Esophagus squamous epithelium (tissue), 4 donors: ENCODE results near the gene ATP8A2.

ENCODE experiments used
- CTCF ChIP-seq, 6 experiments: fragments of 450-650 bp in 4 of 6; fragments of 200-600 bp in 2 of 6; sonication (generic) in 2 of 6; IDR thresholded peaks; one replicate each; pipeline ENCODE4 v1.5.1; 2016 to 2019; ENCODE audit warnings: antibody characterized with exemption in 6 of 6, mild to moderate bottlenecking in 4 of 6, moderate library complexity in 4 of 6
- POLR2A ChIP-seq, 4 donors: fragments of 450-650 bp; IDR thresholded peaks; one replicate each; pipeline ENCODE4 v1.6.1; 2017; ENCODE audit warnings: antibody characterized with exemption in 4 of 4, mild to moderate bottlenecking in 4 of 4, moderate library complexity in 3 of 4

- TF ChIP-seq CTCF (IDR thresholded peaks at IDR 0.05) (no peak), POLR2A (IDR thresholded peaks at IDR 0.05) (no peak)
Observed at GRCh38 chr13:26020891-26021290, 649.1 kb downstream of the ATP8A2 start.
